ENCODE results near the gene RHBDD3. TPM values are rescaled to one million over a fixed set of nuclear protein-coding genes. Genes with fewer than 3 reads are reported as not detected.
"Not testable (repeated sequence)": the region's sequence is repeated elsewhere in the genome, so short reads cannot be mapped to it uniquely, and the experiment has no call there.

RHBDD3 gene
- total RNA-seq, 2 donors from 2014 or later: 23.9 to 36.7 TPM

- ATAC-seq (ENCODE audit: insufficient number of reproducible peaks, low FRiP score, low read depth) (no peak), DNase-seq (ENCODE audit: low spot score) (no peak)
- H3K9me3 ChIP-seq: no peaks in the 10 kb centered on the region
- no peak overlapping the region for H3K4me3 ChIP-seq
- peaks cover 9 to 20% of the 10 kb centered on the region in 2 donors for H3K4me1 ChIP-seq (ENCODE audit: control insufficient read depth in 1 of 2, low read depth in 2 of 2)
- TF ChIP-seq CTCF (IDR thresholded peaks at IDR 0.05): no peak
- H3K27me3 ChIP-seq (replicated peaks; ENCODE audit: insufficient read depth): no peaks in the 10 kb centered on the region
- no peak overlapping the region for H3K27ac ChIP-seq
- no peaks in the 10 kb centered on the region for H3K36me3 ChIP-seq
These were observed 47.7 kb downstream of the RHBDD3 start for GRCh38 chr22:29219881-29220670.

- ATAC-seq (ENCODE audit: insufficient number of reproducible peaks, low FRiP score, low read depth): not testable (repeated sequence)
These were observed 48.4 kb downstream of the RHBDD3 start for GRCh38 chr22:29219409-29219782.

DNA sequence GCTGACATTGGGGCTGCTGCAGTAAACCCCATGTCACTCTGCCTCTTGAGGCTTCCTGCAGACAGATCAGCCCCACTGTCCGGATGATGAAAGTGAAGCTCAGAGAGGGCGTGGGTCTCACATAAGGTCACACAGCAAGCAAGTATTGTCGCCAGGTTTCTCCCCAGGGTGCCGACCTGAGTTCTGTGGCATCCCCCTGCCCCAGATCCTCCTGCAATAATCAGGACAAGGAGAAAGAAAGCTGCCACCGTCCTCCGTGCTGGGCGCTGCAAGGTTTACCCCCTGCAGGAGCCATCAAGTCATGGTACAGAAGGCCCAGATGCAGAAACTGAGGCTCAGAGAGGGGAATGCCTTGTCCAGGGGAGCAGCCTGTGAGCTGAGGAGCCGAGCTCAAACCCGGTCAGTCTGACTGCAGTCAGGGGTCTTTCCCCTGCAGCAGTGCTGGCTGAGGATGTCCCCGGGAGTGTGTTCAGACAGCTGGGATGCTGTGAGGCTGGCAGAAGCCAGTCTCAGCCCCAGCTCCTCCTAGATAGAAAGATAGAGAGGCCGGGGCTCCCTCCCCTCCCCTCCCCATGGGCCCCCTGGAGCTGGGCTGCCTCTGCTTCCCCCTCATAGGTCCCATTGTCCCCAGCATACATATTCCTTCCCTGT lies 48.9 kb downstream of the RHBDD3 start:
- Histone ChIP-seq H3K27me3 (replicated peaks; ENCODE audit: insufficient read depth) (no peaks in the 10 kb centered on the region), H3K36me3 (no peaks in the 10 kb centered on the region), H3K27ac (no peak overlapping the region), H3K4me1 (ENCODE audit: control insufficient read depth in 1 of 2, low read depth in 2 of 2) (peaks cover 0 to 8% of the 10 kb centered on the region in 2 donors), H3K9me3 (no peaks in the 10 kb centered on the region), H3K4me3 (no peak overlapping the region)
- no peak for ATAC-seq (ENCODE audit: insufficient number of reproducible peaks, low FRiP score, low read depth)
- no peak for TF ChIP-seq CTCF (IDR thresholded peaks at IDR 0.05)
- no peak for DNase-seq (ENCODE audit: low spot score)

More at GRCh38 chr22:29219409-29219782, 48.4 kb downstream of the RHBDD3 start:
- not testable (repeated sequence) for H3K27ac ChIP-seq; H3K9me3 ChIP-seq; H3K4me3 ChIP-seq; DNase-seq (ENCODE audit: low spot score); H3K36me3 ChIP-seq; H3K27me3 ChIP-seq (replicated peaks; ENCODE audit: insufficient read depth)
- H3K4me1 ChIP-seq (ENCODE audit: control insufficient read depth in 1 of 2, low read depth in 2 of 2): peaks cover 5 to 13% of the 10 kb centered on the region in 2 donors

DNA sequence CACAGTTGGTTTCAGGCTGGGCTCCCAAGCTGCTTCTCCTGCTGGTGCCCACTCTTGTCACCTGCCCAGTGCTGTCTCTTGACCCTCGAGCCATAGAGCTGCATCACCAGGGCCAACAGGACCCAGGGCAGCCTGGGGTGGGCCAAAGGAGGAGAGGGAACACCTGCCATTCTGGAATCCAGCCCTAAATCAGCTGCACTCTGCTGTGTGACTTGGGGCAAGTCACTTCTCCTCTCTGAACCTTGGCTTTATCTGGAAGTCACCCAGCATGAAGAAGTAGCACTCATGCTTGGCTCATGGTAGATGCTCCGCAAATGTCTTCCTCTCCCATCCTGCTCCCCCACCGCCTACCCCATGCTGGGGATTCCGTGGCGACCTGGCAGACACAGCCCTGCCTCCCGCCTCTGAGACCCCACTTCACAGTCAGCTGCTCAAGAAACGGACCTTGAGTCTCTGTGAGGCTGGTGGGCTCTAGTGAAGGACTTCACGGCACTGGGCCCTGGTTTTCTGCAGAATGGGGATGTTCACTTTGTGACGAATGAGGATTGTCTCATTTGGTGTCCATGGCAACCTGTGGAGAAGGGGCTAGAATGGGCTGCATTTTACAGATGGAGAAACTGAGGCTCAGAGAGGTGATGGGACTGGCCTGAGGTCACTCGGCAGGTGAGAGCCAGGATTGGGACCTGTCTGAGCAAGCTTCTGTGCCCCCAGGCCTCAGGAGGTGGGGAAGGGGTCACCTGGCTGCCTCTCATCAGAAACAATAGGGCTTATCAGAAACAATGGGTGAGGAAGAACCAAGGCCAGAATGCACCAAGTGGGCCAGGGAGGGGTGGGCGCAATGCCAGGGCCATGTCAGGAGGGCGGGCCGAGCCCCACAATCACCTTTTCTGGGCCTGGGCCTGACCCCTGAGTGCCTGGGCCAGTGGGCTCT lies 49.7 kb downstream of the RHBDD3 start:
- Histone ChIP-seq H3K27me3 (replicated peaks; ENCODE audit: insufficient read depth) (no peaks in the 10 kb centered on the region), H3K9me3 (no peaks in the 10 kb centered on the region), H3K27ac (no peak overlapping the region), H3K4me3 (no peak overlapping the region), H3K4me1 (ENCODE audit: control insufficient read depth in 1 of 2, low read depth in 2 of 2) (peaks cover 0 to 6% of the 10 kb centered on the region in 2 donors), H3K36me3 (no peaks in the 10 kb centered on the region)
- no peak for ATAC-seq (ENCODE audit: insufficient number of reproducible peaks, low FRiP score, low read depth)
- no peak for DNase-seq (ENCODE audit: low spot score)
- no peak for TF ChIP-seq CTCF (IDR thresholded peaks at IDR 0.05)

DNA sequence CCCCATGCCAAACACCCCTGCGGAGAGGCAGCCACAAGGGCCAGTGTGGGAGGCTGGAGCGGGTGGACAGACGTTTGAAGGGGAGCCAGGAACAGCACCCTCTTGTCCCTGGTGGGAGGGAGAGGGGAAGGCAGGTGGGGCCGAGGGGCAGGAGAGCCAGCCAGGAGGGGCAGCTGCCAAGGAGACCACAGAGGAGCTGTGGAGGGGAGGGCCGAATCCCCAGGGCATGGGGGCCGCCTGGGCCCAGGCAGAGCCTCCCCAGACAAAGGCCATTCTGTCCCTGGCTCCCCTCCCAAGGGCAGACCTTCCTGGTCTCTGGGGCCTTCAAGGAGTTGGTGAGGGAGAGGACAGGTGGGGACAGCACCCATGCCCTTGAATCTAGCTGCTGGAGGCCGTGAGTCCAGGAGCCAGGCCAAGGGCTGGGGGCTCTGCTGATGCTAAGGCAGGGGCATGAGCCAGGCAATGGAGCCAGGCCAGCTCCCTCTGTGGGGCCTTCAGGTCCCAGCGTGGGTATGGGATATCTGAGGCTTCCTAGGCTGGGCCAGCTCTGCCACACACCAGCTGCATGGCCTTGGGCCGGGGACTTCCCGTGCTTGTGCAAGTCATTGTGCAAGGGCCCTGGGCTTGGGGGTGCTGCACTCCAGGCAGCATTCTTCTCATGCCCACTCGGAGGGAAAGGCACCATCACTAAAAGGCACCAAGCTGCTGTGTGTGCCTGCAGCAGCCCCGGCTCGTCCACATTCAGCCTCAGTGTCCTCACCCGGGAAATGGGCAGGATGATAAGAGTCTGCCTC lies 50.7 kb downstream of the RHBDD3 start:
- no peak overlapping the region for H3K4me3 ChIP-seq
- no peak for DNase-seq (ENCODE audit: low spot score)
- H3K27me3 ChIP-seq (replicated peaks; ENCODE audit: insufficient read depth): no peaks in the 10 kb centered on the region
- TF ChIP-seq CTCF (IDR thresholded peaks at IDR 0.05): no peak
- H3K27ac ChIP-seq: no peak overlapping the region
- H3K4me1 ChIP-seq (ENCODE audit: control insufficient read depth in 1 of 2, low read depth in 2 of 2): peaks cover 0 to 6% of the 10 kb centered on the region in 2 donors
- no peaks in the 10 kb centered on the region for H3K9me3 ChIP-seq
- no peak for ATAC-seq (ENCODE audit: insufficient number of reproducible peaks, low FRiP score, low read depth)
- H3K36me3 ChIP-seq: no peaks in the 10 kb centered on the region

Data from thoracic aorta (tissue), 2 donors.